Cardiac muscle cell (in vitro differentiated cells and primary cell): Measurements from ENCODE around the gene SLC44A5. TPM values are rescaled to one million over a fixed set of nuclear protein-coding genes. Genes with fewer than 3 reads are reported as not detected.
A peak's percentile ranks its signal among the peaks of the same experiment; 100 is the strongest.

Source experiments
- DNase-seq, 2 donors: peaks; one replicate each; pipeline versions ENCODE4 v3.0.0 to v3.0.0-alpha.2; 2010 to 2017; ENCODE audit warnings: low read depth in 1 of 2, low spot score in 1 of 2
- H3K27ac ChIP-seq: fragments of 200-600 bp; sonication (generic); 2 replicates; pipeline ENCODE4 v1.5.1; 2016
- H3K27me3 ChIP-seq: fragments of 200-600 bp; sonication (generic); 2 replicates; pipeline ENCODE4 v1.6.0; 2016; ENCODE audit warnings: control low read depth
- H3K36me3 ChIP-seq: fragments of 200-600 bp; sonication (generic); 2 replicates; pipeline ENCODE4 v1.5.1; 2016; ENCODE audit warnings: control low read depth
- H3K4me1 ChIP-seq: fragments of 200-600 bp; sonication (generic); 2 replicates; pipeline ENCODE4 v1.8.1; 2017; ENCODE audit warnings: low read depth, mild to moderate bottlenecking, mixed run types
- H3K4me3 ChIP-seq: fragments of 200-600 bp; sonication (generic); 2 replicates; pipeline ENCODE4 v1.5.1; 2016; ENCODE audit warnings: mild to moderate bottlenecking
- H3K9me3 ChIP-seq: fragments of 200-600 bp; sonication (generic); 2 replicates; pipeline ENCODE4 v1.5.1; 2017; ENCODE audit warnings: low read depth, mild to moderate bottlenecking, control low read depth
- polyA plus RNA-seq: library from polyadenylated mRNA; unstranded; fragments of >200 nt; fragmentation: Nextera tagmentation; extraction: Ambion mirVana; gene quantifications from 2 replicates; pipeline ENCODE4 v1.2.1, GENCODE V29; 2016
- total RNA-seq: library from RNA; depleted of rRNA; stranded (reverse); fragments of >200 nt; gene quantifications from 2 replicates; pipeline ENCODE4 v1.2.3, GENCODE V29; 2016
- TF ChIP-seq, protein P1 (sequence below): IDR thresholded peaks from 2 replicates; pipeline ENCODE4 v1.5.1; 2012; ENCODE audit warnings: low read depth, mild to moderate bottlenecking, low read length

SLC44A5 gene
- total and polyA plus RNA-seq, 2 experiments from 2014 or later = 6.9 to 11.1 TPM

DNA sequence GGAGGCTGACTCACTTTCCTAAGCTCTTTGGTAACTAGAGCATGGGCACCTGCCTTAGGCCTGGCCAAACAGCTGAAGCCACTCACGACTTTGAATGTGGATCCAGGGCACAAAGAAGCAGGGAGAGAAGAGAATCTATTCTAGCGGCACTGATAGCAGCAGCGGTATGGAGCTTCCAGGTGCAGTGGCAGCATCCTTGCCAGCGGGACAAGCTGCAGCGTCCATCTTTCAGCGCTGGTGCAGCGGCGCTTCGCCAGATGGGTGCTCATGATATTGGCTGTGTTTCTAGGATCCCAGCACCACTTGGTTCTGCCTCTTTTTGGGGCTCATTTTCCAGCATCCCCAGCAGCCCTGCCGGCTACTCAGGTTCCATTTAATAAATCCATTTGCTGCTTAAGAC is 184.2 kb downstream of the SLC44A5 start:
- H3K4me3 ChIP-seq = no peak overlapping the region
- TF ChIP-seq, protein P1, sequence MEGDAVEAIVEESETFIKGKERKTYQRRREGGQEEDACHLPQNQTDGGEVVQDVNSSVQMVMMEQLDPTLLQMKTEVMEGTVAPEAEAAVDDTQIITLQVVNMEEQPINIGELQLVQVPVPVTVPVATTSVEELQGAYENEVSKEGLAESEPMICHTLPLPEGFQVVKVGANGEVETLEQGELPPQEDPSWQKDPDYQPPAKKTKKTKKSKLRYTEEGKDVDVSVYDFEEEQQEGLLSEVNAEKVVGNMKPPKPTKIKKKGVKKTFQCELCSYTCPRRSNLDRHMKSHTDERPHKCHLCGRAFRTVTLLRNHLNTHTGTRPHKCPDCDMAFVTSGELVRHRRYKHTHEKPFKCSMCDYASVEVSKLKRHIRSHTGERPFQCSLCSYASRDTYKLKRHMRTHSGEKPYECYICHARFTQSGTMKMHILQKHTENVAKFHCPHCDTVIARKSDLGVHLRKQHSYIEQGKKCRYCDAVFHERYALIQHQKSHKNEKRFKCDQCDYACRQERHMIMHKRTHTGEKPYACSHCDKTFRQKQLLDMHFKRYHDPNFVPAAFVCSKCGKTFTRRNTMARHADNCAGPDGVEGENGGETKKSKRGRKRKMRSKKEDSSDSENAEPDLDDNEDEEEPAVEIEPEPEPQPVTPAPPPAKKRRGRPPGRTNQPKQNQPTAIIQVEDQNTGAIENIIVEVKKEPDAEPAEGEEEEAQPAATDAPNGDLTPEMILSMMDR = no peak
- no peaks in the 10 kb centered on the region for H3K9me3 ChIP-seq
- no peaks in the 10 kb centered on the region for H3K27me3 ChIP-seq
- no peak for DNase-seq
- no peak overlapping the region for H3K27ac ChIP-seq
- no peaks in the 10 kb centered on the region for H3K4me1 ChIP-seq
- H3K36me3 ChIP-seq = no peaks in the 10 kb centered on the region

DNA sequence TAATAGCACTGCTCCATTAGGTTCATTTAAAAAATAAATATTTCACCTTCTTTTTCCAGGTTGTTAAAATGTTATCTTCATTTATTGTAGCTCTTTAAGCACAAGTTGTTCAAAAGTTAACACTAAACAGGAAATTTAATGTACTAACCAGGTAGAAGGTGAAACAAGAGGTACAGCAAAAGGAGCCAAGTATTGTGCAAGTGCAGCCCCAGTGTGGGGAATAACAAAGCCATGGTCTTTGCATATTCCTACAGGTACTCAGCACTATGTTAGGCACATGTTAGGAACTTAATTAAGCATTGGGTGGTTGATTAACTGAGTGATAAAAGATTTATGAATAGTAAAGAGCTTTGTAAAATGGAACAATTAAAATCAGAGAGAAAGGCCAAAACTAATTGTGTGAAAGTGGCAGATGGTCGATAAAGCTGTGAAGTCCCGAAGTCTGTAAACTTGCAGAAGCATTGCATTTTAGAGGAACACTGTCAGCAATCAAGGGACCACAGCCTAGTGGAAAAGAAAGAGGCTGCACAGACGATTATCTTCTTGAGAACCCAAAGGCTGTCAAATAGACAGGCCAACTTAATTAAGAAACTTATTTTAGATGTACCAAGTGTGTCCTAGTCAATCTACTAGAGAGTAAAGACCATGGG is 185.8 kb downstream of the SLC44A5 start:
- Histone ChIP-seq H3K27me3 (no peaks in the 10 kb centered on the region), H3K4me1 (no peaks in the 10 kb centered on the region), H3K27ac (no peak overlapping the region), H3K4me3 (no peak overlapping the region), H3K9me3 (no peaks in the 10 kb centered on the region), H3K36me3 (no peaks in the 10 kb centered on the region)
- TF ChIP-seq, protein P1 = no peak
- DNase-seq = no peak

DNA sequence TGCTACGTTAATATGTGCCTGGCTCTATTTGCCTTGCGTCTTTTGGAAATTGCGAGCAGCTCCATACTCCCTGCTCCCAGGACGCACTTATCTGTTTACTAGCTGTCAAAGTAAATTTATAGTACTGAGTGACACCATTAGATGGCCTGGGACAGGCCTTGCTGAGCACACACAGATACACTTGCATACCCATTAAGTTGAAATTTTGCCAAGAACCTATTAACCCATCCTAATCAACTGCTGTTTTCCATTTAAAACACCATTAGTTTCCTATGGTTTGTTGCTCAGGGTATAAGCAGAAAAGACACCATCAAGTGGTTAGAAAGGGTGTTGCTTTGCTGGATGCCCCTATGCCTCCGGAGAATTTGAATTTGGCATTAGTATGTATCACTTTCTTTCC is 187.3 kb downstream of the SLC44A5 start:
- Histone ChIP-seq H3K4me1 (no peaks in the 10 kb centered on the region), H3K27me3 (no peaks in the 10 kb centered on the region), H3K9me3 (no peaks in the 10 kb centered on the region), H3K4me3 (no peak overlapping the region), H3K27ac (no peak overlapping the region), H3K36me3 (no peaks in the 10 kb centered on the region)
- TF ChIP-seq, protein P1 = no peak
- DNase-seq = peak in 1 of 2 donors; percentile 1

DNA sequence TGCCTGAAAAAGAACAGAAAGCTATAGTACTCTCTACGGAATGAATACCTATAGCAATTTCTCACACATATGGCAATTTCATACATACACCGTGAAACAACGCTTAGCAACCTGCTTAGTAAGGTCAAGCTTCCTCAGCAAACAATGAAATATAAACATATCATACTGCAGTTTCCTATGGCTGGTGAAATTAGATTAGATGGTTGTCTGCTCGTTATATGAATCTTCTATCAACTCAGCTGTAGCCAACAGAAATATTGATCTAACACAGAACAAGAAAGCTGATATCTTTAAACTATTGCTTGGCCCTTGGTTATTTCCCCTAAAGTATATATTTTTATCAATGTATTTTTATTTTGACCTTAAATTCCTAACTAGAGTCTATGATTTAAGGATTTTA is 187.8 kb downstream of the SLC44A5 start:
- no peaks in the 10 kb centered on the region for H3K4me1 ChIP-seq
- no peaks in the 10 kb centered on the region for H3K9me3 ChIP-seq
- no peak for DNase-seq
- H3K27ac ChIP-seq = no peak overlapping the region
- TF ChIP-seq, protein P1 = no peak
- no peaks in the 10 kb centered on the region for H3K27me3 ChIP-seq
- H3K4me3 ChIP-seq = no peak overlapping the region
- H3K36me3 ChIP-seq = no peaks in the 10 kb centered on the region

DNA sequence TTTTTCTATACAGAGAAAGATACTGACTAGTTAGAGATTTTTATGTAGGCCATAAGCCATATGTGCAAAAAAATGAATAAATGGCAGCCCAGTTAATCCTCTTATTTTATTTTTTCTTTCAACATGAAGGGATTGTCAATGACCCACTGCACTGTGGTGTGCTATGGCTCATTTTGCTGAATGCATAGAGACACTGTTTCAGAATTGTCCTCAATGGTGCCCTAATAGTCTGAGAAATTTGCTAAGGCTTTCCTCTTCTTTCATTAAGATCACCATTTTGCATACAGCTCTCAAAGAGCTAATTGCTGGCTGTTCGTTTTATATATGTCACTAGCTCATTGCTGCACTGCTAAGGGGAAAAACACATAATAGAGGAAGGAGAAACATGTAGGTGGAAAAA is 189.5 kb downstream of the SLC44A5 start:
- no peak for DNase-seq
- no peak overlapping the region for H3K27ac ChIP-seq
- H3K9me3 ChIP-seq = no peaks in the 10 kb centered on the region
- H3K4me1 ChIP-seq = no peaks in the 10 kb centered on the region
- no peak overlapping the region for H3K4me3 ChIP-seq
- no peaks in the 10 kb centered on the region for H3K36me3 ChIP-seq
- TF ChIP-seq, protein P1 = no peak
- H3K27me3 ChIP-seq = no peaks in the 10 kb centered on the region
